ENCODE measurements around the gene STMN3. TPM values are rescaled to one million over a fixed set of nuclear protein-coding genes. Genes with fewer than 3 reads are reported as not detected.

STMN3 gene
- total RNA-seq, 2 donors from 2014 or later, result 21.2 to 24.5 TPM

DNA sequence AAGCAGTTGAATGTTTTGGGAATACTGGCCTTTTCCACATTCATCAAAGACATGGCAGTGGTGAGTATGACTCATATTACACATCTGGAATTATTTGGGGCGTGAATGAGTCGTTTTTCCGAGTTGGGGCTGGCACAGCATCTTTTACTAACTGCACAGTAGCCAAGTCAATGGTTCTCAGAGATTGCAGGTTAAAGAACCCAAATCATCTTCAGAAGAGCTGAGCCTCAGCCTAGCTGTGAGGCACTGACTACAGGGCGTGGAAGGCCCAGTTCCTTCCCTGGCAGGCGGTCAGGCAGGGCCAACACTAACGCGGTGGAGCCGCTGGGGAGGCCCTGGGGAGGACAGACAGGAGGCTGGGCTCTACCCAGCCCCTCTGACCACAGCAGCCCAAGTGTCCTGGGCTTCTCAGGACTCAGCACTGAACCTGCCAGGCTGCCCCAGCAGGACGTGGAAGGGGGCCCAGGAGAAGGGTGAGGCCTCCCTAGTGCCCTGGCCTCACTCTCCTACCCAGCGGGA, 59.1 kb downstream of the STMN3 start:
- H3K36me3 ChIP-seq, result peaks cover 0 to 9% of the 10 kb centered on the region in 2 donors
- no peak for DNase-seq (ENCODE audit: low spot score)
- no peaks in the 10 kb centered on the region for H3K9me3 ChIP-seq
- intact Hi-C loops (cut with DNase I), result no loop called here
- H3K27ac ChIP-seq, result no peak overlapping the region
- H3K4me3 ChIP-seq, result no peak overlapping the region
- no peaks in the 10 kb centered on the region for H3K4me1 ChIP-seq (replicated peaks)
- TF ChIP-seq, protein P1, sequence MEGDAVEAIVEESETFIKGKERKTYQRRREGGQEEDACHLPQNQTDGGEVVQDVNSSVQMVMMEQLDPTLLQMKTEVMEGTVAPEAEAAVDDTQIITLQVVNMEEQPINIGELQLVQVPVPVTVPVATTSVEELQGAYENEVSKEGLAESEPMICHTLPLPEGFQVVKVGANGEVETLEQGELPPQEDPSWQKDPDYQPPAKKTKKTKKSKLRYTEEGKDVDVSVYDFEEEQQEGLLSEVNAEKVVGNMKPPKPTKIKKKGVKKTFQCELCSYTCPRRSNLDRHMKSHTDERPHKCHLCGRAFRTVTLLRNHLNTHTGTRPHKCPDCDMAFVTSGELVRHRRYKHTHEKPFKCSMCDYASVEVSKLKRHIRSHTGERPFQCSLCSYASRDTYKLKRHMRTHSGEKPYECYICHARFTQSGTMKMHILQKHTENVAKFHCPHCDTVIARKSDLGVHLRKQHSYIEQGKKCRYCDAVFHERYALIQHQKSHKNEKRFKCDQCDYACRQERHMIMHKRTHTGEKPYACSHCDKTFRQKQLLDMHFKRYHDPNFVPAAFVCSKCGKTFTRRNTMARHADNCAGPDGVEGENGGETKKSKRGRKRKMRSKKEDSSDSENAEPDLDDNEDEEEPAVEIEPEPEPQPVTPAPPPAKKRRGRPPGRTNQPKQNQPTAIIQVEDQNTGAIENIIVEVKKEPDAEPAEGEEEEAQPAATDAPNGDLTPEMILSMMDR (IDR thresholded peaks at IDR 0.05), result no peak
- TF ChIP-seq POLR2A (IDR thresholded peaks at IDR 0.05), result no peak
- TF ChIP-seq POLR2AphosphoS5 (IDR thresholded peaks at IDR 0.05), result no peak
- WGBS, result 88% methylated on average over 9 of the region's 10 CpGs
- no peaks in the 10 kb centered on the region for H3K27me3 ChIP-seq (replicated peaks; ENCODE audit: insufficient read depth)

DNA sequence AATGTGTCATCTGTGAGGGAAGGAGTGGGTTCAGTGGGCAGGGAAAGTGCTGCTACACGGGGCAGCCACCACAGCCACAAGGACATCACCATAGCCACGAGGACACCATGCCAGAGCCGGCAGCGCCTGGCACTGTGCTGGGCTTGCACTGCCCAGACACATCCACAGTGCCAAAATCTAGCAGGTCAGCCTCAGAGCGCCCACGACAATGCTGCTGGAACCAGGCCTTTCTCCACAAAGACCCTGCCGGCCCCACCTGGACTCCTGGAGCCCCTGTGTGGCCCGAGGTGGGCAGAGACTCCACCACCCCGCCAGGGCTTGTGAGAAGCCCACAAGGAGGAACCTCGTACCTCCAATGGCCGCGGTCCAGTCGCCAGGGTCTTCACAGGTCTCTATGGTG, 60.6 kb downstream of the STMN3 start:
- WGBS, result 94% methylated on average over 13 of the region's 13 CpGs
- DNase-seq (ENCODE audit: low spot score), result no peak
- Histone ChIP-seq H3K27me3 (replicated peaks; ENCODE audit: insufficient read depth) (no peaks in the 10 kb centered on the region), H3K27ac (no peak overlapping the region), H3K36me3 (peaks cover 0 to 9% of the 10 kb centered on the region in 2 donors), H3K9me3 (no peaks in the 10 kb centered on the region), H3K4me3 (no peak overlapping the region), H3K4me1 (replicated peaks) (no peaks in the 10 kb centered on the region)
- no peak for TF ChIP-seq POLR2AphosphoS5 (IDR thresholded peaks at IDR 0.05)
- intact Hi-C loops (cut with DNase I), result no loop called here

GRCh38 chr20:63591786-63592355, 61.4 kb downstream of the STMN3 start:
- intact Hi-C loops (cut with DNase I), result no loop called here
- DNase-seq (ENCODE audit: low spot score), result no peak
- no peaks in the 10 kb centered on the region for H3K9me3 ChIP-seq
- H3K4me1 ChIP-seq (replicated peaks), result no peaks in the 10 kb centered on the region
- no peaks in the 10 kb centered on the region for H3K27me3 ChIP-seq (replicated peaks; ENCODE audit: insufficient read depth)
- peaks cover 0 to 9% of the 10 kb centered on the region in 2 donors for H3K36me3 ChIP-seq
- TF ChIP-seq, protein P1 (IDR thresholded peaks at IDR 0.05), result no peak
- TF ChIP-seq POLR2AphosphoS5 (IDR thresholded peaks at IDR 0.05), result no peak
- TF ChIP-seq POLR2A (IDR thresholded peaks at IDR 0.05), result no peak
- no peak overlapping the region for H3K27ac ChIP-seq
- WGBS, result 92% methylated on average over 26 of the region's 28 CpGs
- no peak overlapping the region for H3K4me3 ChIP-seq

DNA sequence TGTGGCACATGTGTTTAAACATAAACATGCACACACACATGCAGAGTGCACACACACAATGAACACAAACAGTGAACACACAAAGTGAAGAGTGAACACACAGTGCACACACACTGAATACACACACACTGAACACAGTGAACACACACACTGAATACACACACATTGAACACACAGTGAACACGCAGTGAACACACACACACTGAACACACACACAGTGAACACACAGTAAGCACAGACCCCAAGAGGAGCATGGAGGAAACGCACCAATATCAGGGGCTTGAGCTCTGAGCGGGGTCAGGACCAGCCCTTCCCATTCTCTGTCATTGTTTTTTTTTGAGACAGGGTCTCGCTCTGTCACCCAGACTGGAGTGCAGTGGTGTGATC, 62.1 kb downstream of the STMN3 start:
- Histone ChIP-seq H3K9me3 (no peaks in the 10 kb centered on the region), H3K27ac (no peak overlapping the region), H3K36me3 (peaks cover 0 to 9% of the 10 kb centered on the region in 2 donors), H3K4me1 (replicated peaks) (no peaks in the 10 kb centered on the region), H3K27me3 (replicated peaks; ENCODE audit: insufficient read depth) (no peaks in the 10 kb centered on the region), H3K4me3 (no peak overlapping the region)
- TF ChIP-seq, protein P1 (IDR thresholded peaks at IDR 0.05), result no peak
- TF ChIP-seq POLR2AphosphoS5 (IDR thresholded peaks at IDR 0.05) (no peak), POLR2A (IDR thresholded peaks at IDR 0.05) (no peak)
- intact Hi-C loops (cut with DNase I), result no loop called here
- 90% methylated on average over 4 of the region's 4 CpGs for WGBS
- no peak for DNase-seq (ENCODE audit: low spot score)

DNA sequence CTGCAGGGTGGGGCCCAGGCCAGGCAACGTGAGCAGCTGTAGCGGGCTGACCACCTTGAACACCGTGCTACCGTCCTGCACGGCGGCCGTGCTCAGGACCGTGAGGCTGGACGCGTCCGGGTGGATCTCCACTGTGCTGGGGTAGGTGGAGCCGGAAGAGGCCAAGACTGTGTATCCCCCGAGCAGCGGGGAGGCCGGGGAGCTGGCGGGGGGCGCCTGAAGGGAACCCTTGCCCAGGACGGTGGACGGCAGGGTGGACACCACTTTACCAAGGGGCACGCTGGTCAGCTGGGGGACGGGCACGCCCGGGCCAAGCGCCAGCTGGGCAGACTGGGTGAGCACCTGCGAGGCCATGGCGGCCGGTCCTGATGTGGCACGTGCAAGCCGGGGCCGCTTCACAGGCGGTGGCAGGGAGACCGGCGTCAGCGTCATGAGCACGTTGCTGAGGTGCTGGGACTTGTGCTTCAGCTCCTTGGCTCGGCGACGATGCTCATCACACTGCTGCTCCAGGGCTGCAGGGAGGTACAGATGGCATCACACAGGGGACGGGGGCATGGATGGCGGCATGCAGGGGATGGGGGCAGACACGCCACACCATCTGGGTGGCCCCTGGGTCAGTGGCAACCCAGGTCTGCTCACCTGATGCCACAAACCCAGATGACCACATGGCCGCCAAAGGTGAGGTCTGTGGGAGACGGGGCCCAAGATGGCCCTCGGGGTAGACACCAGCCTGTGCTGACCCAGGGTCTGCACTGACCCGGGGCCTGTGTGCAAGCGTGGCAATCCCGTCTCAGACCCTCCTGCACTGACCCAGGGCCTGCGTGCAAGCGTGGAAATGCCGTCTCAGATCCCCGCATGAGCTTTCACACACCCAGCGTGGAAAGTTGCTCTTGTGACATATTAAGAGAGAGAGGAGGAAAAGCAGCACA, 62.7 kb downstream of the STMN3 start:
- intact Hi-C loops (cut with DNase I), result no loop called here
- peaks cover 0 to 9% of the 10 kb centered on the region in 2 donors for H3K36me3 ChIP-seq
- H3K27me3 ChIP-seq (replicated peaks; ENCODE audit: insufficient read depth), result no peaks in the 10 kb centered on the region
- no peak for TF ChIP-seq POLR2AphosphoS5 (IDR thresholded peaks at IDR 0.05)
- no peak overlapping the region for H3K4me3 ChIP-seq
- 95% methylated on average over 52 of the region's 52 CpGs for WGBS
- DNase-seq (ENCODE audit: low spot score), result no peak
- H3K9me3 ChIP-seq, result no peaks in the 10 kb centered on the region
- H3K27ac ChIP-seq, result peak overlapping the region in 1 of 2 donors; percentile 80
- H3K4me1 ChIP-seq (replicated peaks), result no peaks in the 10 kb centered on the region

Small RNA genes within 50 kb of the gene (small RNA-seq; reads per million reads assigned to genes)
- gene TNFRSF6B, result 0 reads per million in 2 donors

Other genes starting within 250 kb of the STMN3 start
- 10 to 100 TPM in 1 of 2 donors, under 1 TPM in 1; 0.46 to 35.6 TPM for gene KCNQ2, start 180.8 kb downstream of the STMN3 start, total RNA-seq
- 10 to 100 TPM; 13.4 to 20.9 TPM for gene EEF1A2, start 154.3 kb downstream of the STMN3 start, total RNA-seq
- gene PPDPF, start 132.7 kb downstream of the STMN3 start, total RNA-seq, result 100 to 1,000 TPM; 602 to 609 TPM
- 1 to 10 TPM in 1 of 2 donors, under 1 TPM in 1; 0.77 to 1.1 TPM for gene PTK6, start 116.0 kb downstream of the STMN3 start, total RNA-seq
- 1 to 10 TPM in 1 of 2 donors, under 1 TPM in 1; 0.34 to 1.6 TPM for gene SRMS, start 105.7 kb downstream of the STMN3 start, total RNA-seq
- gene FNDC11, start 99.3 kb downstream of the STMN3 start, total RNA-seq, result 10 to 100 TPM in 1 of 2 donors, 1 to 10 TPM in 1; 1.8 to 12.1 TPM
- gene HELZ2, start 79.2 kb downstream of the STMN3 start, total RNA-seq, result 10 to 100 TPM; 37.1 to 46.1 TPM
- 10 to 100 TPM; 18.4 to 27.9 TPM for gene GMEB2, start 26.3 kb downstream of the STMN3 start, total RNA-seq
- gene RTEL1, start 4.9 kb upstream of the STMN3 start, total RNA-seq, result 10 to 100 TPM; 21.8 to 42.6 TPM
- 10 to 100 TPM in 1 of 2 donors, 1 to 10 TPM in 1; 6.7 to 12.2 TPM for gene TNFRSF6B, start 43.2 kb upstream of the STMN3 start, total RNA-seq
- 10 to 100 TPM; 36.8 to 50.8 TPM for gene ARFRP1, start 54.6 kb upstream of the STMN3 start, total RNA-seq
- gene ZGPAT, start 54.6 kb upstream of the STMN3 start, total RNA-seq, result 10 to 100 TPM; 29.3 to 55.5 TPM
- gene LIME1, start 83.2 kb upstream of the STMN3 start, total RNA-seq, result 10 to 100 TPM; 35.0 to 44.4 TPM
- gene SLC2A4RG, start 86.4 kb upstream of the STMN3 start, total RNA-seq, result 100 to 1,000 TPM; 140 to 155 TPM
- gene ZBTB46, start 177.8 kb upstream of the STMN3 start, total RNA-seq, result 10 to 100 TPM in 1 of 2 donors, 1 to 10 TPM in 1; 7.9 to 12.2 TPM
- gene ABHD16B, start 208.1 kb upstream of the STMN3 start, total RNA-seq, result 1 to 10 TPM in 1 of 2 donors, not detected in 1; 1.6 TPM
- gene TPD52L2, start 211.8 kb upstream of the STMN3 start, total RNA-seq, result 100 to 1,000 TPM; 105 to 127 TPM
- gene DNAJC5, start 241.7 kb upstream of the STMN3 start, total RNA-seq, result 10 to 100 TPM; 44.4 to 66.6 TPM